ENCODE results near the gene SLC27A1.

GRCh38 chr19:17532116-17532515 is 61.8 kb downstream of the SLC27A1 start:
- TF ChIP-seq TSHZ1 (tag by site-specific recombination; IDR thresholded peaks at IDR 0.05; ENCODE audit: borderline replicate concordance), result no peak
- no peak for TF ChIP-seq CTCF (tag by site-specific recombination; IDR thresholded peaks at IDR 0.05)
